MV-4-11 (cell line): Measurements from ENCODE around the gene NFKBIE.
A peak's percentile ranks its signal among the peaks of the same experiment; 100 is the strongest.

Experiments
- DNase-seq: peaks from one replicate; lab custom pipeline; 2025; lab: John Stamatoyannopoulos, UW

NFKBIE gene

DNA sequence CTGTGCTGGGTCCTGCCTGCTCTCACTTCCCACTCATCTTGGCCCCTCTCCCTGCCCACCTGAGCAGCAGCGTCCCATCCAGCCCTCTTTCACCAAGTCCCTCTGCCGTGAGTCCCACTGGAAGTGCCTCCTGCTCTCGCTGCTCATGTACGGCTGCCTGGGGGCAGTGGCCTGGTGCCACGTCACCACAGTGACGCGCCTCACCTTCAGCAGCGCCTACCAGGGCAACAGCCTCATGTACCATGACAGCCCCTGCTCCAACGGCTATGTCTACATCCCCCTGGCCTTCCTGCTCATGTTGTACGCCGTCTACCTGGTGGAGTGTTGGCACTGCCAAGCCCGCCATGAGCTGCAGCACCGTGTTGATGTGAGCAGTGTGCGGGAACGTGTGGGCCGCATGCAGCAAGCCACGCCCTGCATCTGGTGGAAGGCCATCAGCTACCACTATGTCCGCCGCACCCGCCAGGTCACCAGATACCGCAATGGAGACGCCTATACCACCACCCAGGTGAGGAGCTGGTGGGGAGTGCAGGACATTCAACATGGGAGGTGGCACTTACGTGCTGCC lies 7.7 kb upstream of the NFKBIE start:
- no peak for DNase-seq

DNA sequence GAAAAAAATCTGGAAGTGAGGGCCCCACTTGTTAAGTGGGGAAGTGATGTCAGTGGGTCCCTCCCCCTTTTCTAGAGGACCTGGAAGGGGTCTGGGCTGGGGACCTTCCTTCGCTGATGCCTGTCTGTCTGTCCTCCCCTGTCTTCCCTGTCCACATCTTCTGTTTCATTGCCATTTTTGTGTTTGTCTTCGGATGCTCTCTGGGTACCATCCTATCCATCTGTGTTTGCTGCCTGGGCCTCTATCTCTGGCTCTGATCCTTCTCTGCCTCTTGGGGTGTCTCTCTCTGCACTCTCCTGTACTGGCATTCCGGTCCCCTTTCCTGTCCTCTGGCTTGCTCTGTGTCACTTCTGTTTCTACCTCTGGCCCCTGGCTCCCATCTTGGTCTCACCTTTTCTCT lies 7.2 kb upstream of the NFKBIE start:
- DNase-seq, result no peak

DNA sequence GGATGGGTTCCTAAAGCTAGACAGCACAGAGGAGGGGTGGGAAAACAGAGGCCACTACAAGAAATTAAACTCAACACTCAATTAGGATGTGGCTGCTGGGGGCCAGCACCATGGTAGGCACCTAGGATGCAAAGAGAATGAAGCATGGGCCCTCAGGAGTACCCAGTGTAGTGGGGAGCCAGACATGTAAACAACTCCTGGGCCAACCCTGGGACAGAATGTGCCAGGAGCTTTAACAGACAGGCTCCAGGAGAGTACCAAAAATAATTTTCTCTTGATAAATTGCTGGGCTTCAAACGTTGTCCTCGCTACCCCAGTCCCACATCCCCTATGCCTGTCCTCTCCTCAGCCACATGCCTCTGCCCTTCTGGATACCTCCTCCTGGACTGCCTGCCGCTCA lies 6.6 kb upstream of the NFKBIE start:
- no peak for DNase-seq

DNA sequence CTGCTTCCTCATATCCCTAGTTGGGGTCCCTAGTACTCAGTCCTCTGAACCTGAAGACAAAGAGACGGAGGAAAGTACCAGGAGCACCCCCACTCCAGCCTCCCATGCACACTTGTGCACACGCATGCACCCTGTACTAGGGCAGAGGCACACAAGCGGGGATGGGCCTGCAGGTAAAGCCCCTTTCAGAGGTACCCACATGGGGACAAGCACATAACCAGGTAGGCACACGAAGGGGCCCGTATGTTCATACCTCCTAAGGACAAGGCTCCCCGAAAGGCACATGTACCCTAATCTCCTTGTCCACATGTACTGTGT lies 6.0 kb upstream of the NFKBIE start:
- DNase-seq, result no peak

DNA sequence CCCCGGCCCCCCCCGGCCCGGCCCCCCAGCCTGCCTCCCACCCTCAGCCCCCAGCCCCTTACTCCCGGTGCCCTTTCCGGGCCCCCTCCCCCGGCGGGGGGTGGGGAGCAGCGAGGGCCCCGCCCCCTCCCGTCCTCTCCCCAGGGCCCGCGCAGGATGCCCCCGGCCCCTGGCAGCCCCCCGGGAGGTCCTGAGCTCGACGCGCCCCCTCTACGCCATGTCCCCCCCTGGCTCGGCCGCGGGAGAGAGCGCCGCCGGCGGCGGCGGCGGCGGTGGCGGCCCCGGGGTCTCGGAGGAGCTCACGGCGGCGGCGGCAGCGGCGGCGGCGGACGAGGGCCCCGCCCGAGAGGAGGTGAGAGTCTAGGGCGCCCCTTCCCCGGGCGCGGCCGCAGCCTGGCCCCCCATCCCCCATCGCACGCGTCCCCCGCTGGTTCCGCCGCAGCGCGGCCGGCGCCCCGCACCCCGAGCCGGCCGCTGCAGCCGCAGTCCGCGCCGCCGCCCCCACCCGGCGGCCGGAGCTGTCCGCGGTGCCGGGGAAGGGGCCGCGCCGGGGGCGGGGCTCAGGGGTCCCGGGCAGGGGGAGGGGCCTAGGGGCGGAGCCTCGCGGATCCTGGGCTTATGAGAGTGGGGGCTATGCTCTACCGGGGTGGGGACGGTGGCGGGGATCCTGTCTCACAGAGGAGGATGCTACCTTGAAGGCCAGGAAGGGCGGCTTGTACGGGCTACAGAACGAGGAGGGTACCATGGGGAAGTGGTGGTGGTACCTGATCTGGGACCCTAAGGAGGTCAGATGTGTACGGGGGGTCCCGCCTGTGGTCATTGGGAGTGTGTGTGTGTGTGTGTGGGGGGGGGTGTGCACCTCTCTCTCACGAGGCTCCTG lies 5.4 kb upstream of the NFKBIE start:
- no peak for DNase-seq

DNA sequence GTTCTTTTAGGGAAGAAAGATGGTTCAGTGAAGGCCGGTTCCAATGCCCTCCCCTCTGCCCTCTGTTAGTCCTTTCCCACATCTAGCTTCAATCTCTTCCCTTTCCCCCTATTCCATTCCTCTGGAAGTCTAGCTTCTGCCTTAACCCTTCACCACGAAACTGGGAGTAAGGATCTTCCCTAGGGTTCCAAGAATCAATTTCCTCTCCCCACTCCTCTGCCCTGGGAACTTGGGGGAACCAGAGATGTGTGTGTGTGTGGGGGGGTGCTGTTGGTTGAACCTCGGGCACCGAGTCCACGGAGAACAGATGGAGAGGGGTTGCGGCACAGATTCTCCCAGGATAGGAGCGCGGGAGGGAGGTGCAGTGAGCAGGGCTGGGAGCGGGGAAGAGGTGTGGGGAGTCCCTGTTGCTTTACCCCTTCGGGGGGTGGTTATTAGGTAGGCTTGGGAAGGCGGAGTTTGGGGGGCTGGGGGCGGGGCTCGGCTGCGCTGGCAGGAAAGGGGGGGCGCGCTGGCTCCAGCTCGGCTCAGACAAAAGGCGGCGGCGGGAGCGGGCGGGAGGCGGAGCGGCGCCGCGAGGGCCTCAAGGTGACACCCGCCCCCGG lies 4.7 kb upstream of the NFKBIE start, which contains the start of gene TMEM151B:
Gene TMEM151B (plus strand): TSS at position 530 of the 605 bp plus-strand sequence. CDS start 293 bp downstream, outside the sequence.
- no peak for DNase-seq

DNA sequence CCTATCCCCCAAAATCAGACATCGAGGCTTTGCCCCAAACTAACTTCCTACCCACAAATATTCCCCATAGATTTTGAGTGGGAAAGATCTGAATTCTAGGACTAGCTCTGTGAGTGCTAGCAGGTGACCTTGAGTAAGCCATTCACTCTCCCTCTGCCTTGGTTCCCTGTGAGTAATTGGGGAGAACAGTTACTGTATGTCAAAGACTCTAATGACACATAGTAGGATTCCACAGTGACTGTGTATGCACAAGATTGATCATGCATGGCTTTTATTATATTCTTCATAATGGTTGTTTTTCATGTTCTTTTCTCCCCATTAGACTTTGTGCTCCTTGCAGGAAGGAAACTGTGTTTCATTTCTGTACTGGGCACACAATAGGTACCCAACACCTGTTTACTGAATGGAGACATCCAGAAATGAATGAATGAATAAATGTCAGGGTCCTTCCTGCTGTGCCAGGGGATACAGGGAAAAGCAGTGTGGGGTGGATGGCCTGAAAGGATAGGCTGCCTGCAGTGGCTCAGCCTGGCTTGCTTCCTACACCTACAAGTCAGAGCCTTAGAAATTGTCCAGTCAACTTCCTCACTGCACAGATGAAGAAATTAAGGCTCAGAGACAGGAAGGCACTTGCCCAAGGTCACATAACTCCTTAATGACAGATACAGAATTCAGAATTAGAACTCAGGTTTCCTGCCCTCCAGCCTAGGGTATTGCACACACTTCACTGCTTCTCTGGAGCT lies 4.0 kb upstream of the NFKBIE start:
- no peak for DNase-seq

DNA sequence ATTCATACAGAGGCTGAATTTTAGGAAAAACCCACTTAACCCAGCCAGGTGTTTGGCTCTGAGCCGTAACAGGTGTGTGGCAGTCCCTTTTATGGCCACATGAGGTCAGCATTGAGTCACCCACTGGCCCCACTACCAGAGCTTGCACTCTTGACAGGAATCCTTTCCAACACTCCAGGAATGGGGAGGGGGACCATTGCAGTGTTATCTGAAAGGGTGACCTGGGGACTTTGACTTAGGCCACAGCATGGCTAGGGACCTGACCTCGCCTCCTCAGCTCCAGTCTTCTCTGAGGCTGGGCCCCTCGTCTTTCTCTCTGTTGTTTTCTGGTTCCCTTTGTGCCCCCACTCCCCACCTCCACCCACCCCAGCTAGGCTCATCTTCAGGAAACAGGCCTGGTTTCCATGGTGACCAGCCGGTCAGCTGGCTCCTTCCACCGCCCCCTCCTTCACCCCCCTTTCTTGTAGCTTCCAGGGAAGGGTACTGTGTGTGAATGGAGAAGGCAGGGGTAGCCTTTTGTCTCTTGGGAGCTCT lies 2.8 kb upstream of the NFKBIE start:
- no peak for DNase-seq

DNA sequence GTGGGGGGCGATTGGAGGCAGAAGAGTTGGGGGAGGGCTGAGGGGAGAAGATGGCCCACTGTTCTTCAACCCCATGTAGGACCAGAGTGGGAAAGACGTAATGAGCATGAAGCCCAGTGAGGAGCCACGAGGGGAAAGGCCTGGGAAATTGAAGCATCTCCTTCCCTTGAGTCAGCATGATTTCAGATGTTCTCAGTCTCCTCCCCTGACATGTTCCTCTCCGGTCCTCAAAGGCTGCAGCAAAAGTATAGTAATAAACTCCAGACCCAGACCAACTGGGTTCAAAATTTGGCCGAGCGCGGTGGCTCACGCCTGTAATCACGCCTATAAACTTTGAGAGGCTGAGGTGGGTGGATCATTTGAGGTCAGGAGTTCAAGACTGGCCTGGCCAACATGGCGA lies 1.9 kb upstream of the NFKBIE start:
- no peak for DNase-seq

DNA sequence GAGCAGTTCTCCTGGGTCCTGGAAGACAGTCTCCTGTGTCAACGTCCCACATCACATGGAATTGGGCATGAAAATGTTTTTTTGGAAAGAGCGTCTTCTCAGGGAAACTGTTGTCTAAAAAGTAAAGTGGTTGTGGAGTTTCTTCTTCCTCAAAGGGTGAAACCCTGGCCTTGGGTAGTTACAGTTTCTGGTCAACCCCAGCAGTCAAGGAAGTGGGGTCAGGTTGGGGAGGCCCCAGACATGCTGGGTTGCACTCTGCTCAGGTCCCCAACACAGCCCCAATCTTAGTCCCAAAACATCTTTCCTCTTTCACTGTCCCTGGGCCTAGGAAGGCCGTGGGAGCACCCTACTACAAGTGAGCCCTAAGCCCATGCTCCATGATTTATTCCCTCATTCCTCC lies 996 bp upstream of the NFKBIE start:
- DNase-seq, result peak; percentile 23

DNA sequence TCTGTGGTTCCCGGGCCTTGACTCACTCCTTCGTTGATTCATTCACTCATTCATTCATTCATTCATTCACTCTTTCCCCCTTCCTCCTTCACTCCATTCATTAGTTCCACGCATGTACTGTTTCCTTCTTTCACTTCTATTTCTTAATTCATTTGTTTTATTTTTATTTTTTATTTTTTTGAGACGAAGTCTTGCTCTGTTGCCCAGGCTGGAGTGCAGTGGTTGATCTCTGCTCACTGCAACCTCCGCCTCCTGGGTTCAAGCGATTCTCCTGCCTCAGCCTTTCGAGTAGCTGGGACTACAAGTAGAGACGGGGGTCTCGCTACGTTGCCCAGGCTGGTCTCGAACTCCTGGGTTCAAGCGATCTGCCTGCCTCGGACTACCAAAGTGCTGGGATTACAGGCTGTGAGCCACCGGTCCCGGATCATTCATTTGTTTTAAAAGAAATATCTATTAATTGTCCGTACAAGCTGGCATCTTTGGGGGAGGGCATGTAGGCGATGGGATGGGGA lies 427 bp upstream of the NFKBIE start:
- DNase-seq, result no peak

DNA sequence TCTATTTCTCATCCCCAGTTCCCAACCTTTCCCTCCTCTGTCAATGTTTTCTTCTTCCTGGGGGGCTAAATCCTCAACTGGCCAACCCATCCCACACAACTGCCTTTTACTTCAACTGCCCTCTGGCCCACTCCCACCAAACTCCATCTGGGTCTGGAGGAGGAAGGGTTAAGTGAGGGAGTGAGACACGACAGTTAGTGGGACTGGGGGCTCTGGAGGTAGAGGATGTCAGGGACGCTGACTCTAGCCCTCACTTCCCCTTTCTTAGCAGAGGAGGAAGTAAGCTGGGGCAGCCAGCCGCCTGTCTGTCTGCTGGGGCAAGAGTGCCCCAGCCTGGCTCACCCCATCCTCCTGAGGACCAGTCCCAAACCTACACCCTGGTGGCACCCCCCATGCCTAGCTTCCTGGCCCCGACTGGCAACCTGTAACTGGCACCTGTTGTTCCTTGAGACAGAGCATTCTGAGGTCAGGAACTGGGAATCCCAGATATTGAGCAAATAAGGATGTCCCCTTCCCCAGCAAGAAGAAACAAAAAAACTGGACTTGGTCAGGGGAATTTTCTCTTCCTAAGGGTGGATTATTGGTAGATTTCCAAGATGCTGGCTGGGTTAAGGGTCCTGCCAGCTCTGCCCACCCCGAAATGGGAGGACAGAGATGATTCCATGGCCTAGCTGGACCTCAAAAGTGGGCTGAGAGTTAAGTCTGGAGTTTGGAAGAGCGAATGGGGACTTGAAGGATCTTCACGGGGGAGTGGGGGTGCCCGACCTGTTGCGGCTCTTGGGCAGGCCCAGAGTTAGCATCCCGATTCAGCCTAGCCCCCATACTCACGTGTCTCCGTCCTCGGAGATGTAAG lies 971 bp downstream of the NFKBIE start:
- DNase-seq, result peak; percentile 88

DNA sequence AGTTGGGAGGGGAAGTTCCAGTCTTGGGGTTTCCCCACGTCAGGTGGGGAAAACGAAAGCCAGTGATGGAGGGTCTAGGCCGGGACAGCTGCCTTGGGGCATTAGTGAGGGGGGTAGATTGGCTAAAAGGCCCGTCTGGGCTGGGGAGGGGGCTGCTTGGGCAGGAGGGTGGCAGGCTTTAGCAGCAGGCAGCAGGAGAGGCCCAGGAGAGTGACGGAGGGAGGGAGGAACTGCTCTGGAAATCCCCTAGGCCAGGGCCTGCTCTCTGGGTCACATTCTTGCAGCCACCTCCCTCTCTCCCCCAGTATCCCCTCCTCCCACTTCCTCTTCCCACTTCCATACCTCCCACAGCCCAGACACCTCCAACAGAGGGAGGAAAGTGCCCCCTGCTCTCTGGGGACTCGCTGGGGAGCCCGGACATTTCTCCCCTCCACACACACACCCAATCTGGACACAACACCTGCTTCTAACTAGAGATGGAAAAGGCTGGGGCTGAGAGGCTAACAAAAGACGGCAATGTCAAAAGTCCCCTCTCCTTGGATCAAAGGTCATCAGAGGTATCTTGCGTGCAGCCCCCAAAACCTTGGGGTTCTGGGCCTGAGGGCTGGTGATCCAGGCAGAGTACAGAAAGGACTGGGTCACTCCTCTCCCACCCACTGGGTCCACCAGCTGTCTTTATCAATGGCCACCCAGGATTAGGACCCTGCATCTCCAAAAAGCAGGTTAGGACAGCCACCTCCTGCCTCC lies 1.8 kb downstream of the NFKBIE start:
- peak; percentile 41 for DNase-seq

DNA sequence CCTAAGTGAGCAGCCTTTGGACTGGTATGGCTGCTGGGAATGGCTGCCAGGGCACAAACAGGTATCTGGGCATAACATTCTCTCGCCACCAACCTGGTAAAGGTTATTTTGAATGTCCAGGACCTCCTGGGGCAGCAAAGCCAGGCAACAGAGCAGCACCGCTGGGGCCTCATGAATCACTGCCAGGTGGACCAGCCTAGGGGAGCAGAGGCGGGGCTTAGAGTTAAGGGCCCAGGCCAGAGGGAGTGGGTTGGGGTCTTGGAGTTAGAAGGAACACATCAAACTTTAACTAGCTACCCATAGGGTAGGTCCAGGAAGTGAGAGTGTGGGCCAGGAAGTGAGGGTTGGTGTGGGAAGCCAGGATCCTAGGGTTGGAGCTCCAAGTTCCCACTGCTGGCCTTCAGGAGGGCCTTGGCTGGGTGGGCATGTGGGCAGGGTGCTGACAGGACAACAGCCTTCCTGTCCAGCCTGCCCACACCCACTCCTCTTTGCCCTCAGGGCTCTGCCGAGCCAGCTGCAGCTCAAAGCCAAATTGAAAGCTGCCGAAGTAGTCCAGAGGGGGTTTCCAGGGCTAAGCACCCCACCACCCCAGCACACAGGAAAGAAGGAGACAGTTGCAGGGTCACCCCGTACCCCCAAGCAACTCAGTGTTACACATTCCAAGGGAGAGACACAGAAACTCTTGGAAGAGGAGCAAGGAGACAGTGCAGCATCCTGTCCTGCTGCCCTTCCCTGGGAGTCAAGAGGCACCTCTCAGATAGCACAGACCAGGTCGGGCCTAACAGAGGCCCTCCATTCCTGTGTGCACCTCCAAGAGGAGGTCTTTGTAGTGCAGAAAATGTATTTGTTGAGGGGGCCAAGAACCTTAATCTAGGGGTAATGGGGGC lies 2.6 kb downstream of the NFKBIE start:
- DNase-seq, result no peak

DNA sequence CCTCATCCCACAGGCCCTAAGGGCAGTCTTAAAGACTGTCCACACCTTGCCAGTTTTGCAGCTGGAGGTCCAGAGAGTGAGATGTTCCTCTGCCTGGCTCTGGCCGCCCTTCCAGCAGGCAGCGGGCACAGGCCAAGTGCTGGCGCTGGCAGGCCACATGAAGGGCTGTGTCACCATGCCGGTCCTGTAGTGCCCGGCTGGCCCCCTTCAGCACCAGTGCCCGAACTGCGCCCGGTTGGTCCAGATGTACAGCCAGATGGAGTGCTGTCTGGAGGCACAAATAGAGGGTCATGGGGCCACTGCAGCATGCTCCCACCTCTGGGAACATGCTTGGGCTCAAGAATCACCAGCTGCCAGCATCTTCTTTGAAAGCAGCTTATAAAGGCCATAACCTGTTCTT lies 3.8 kb downstream of the NFKBIE start:
- no peak for DNase-seq

DNA sequence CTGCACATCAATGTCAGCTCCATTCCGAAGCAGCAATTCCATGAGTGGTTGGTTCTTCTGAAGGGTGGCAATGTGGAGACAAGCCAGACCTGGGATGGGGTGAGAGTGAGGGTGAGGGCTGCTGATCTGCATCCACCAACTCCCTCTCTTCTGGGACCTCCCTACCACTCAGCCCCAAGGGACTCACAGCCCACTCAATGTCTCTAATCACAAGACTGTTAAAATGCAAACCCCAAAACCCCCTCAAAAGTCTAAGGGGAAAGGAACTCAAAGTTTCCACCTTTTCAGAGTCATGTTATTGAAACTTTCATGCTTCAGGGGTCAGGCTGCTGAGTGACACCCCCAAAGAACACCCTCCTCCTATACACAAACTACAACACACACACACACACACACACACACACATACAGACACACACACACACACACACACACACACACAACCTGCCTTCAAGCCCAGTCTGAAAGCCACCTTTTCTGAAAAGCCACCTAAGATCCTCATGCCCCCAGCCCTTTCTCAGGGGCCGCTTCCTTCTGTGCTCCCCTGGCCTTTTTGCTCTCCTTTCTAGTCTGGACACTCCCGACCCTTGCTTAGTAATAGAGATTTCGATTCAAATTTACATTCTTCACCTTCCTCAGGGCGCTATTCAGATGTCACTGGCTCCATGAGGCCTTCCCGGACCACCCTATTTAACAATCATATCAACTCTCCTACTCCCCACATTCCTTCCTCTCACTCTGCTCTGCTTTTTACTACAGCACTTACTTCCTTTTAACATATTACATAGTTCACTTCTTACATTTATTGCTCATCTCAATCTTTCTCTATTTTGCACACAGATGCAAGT lies 4.7 kb downstream of the NFKBIE start:
- no peak for DNase-seq

DNA sequence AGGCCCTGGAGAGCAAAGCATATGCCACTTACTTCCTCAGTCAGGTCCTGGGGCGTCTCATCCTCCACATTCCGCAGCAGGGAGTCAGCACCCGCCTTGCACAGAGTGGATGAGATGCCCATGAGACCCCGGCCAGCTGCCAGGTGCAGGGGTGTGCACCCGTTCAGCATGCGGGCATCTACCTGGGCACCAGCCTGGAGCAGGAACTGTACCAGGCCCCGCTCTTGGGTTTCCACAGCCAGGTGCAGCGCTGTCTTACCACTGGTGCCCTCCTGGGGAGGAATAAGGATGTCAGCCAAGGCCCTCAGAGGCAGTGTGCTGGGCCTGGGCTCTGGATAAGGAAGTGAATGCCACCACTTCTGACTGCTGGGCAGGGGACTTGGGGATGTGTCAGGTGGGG lies 5.3 kb downstream of the NFKBIE start:
- DNase-seq, result no peak

DNA sequence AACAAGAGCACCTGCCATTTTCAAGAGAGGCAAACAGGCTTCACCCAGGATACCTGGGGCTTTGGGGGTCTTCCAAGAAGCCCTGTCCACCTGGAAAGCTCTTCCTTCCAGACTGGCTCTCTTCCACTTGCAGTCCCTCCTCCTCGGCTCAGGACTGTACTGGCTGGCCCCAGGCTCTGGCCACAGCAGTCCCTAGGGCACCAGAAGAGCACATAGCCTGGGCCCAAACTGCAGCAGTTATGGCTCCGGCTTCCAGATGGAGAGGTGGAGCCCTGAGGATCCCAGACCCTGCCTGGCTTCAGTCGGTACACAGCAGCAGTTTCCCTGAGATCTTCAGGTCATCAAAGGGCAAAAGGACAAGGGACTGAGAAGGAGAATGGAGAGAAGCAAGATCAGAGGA lies 6.4 kb downstream of the NFKBIE start:
- DNase-seq, result no peak
